Cardiac muscle cell (in vitro differentiated cells and primary cell): ENCODE results near the gene CEP135. TPM values are rescaled to one million over a fixed set of nuclear protein-coding genes. Genes with fewer than 3 reads are reported as not detected.

Experiments
- DNase-seq, 2 donors: peaks; one replicate each; pipeline versions ENCODE4 v3.0.0 to v3.0.0-alpha.2; 2010 to 2017; ENCODE audit warnings: low read depth in 1 of 2, low spot score in 1 of 2
- H3K27ac ChIP-seq: fragments of 200-600 bp; sonication (generic); 2 replicates; pipeline ENCODE4 v1.5.1; 2016
- H3K27me3 ChIP-seq: fragments of 200-600 bp; sonication (generic); 2 replicates; pipeline ENCODE4 v1.6.0; 2016; ENCODE audit warnings: control low read depth
- H3K36me3 ChIP-seq: fragments of 200-600 bp; sonication (generic); 2 replicates; pipeline ENCODE4 v1.5.1; 2016; ENCODE audit warnings: control low read depth
- H3K4me1 ChIP-seq: fragments of 200-600 bp; sonication (generic); 2 replicates; pipeline ENCODE4 v1.8.1; 2017; ENCODE audit warnings: low read depth, mild to moderate bottlenecking, mixed run types
- H3K4me3 ChIP-seq: fragments of 200-600 bp; sonication (generic); 2 replicates; pipeline ENCODE4 v1.5.1; 2016; ENCODE audit warnings: mild to moderate bottlenecking
- H3K9me3 ChIP-seq: fragments of 200-600 bp; sonication (generic); 2 replicates; pipeline ENCODE4 v1.5.1; 2017; ENCODE audit warnings: low read depth, mild to moderate bottlenecking, control low read depth
- CTCF ChIP-seq: IDR thresholded peaks from 2 replicates; pipeline ENCODE4 v1.5.1; 2012; ENCODE audit warnings: low read depth, mild to moderate bottlenecking, low read length
- polyA plus RNA-seq: library from polyadenylated mRNA; unstranded; fragments of >200 nt; fragmentation: Nextera tagmentation; extraction: Ambion mirVana; gene quantifications from 2 replicates; pipeline ENCODE4 v1.2.1, GENCODE V29; 2016
- total RNA-seq: library from RNA; depleted of rRNA; stranded (reverse); fragments of >200 nt; gene quantifications from 2 replicates; pipeline ENCODE4 v1.2.3, GENCODE V29; 2016

Gene CEP135
- total and polyA plus RNA-seq, 2 experiments from 2014 or later: 4.4 to 5.5 TPM

GRCh38 chr4:56048383-56048701 is 99.6 kb downstream of the CEP135 start:
- Histone ChIP-seq H3K9me3 (no peaks in the 10 kb centered on the region), H3K27me3 (no peaks in the 10 kb centered on the region), H3K27ac (no peak overlapping the region), H3K4me3 (peak overlapping the region; percentile 78), H3K36me3 (no peaks in the 10 kb centered on the region), H3K4me1 (no peaks in the 10 kb centered on the region)
- DNase-seq: peak in 1 of 2 donors; percentile 22
- no peak for TF ChIP-seq CTCF

GRCh38 chr4:56048702-56049431 is 100.1 kb downstream of the CEP135 start:
- peak overlapping the region; percentile 78 for H3K4me3 ChIP-seq
- DNase-seq: peak; percentile 77 to 86
- H3K27me3 ChIP-seq: no peaks in the 10 kb centered on the region
- H3K9me3 ChIP-seq: no peaks in the 10 kb centered on the region
- H3K27ac ChIP-seq: peak overlapping the region; percentile 15
- TF ChIP-seq CTCF: peak; percentile 37
- no peaks in the 10 kb centered on the region for H3K36me3 ChIP-seq
- H3K4me1 ChIP-seq: no peaks in the 10 kb centered on the region

DNA sequence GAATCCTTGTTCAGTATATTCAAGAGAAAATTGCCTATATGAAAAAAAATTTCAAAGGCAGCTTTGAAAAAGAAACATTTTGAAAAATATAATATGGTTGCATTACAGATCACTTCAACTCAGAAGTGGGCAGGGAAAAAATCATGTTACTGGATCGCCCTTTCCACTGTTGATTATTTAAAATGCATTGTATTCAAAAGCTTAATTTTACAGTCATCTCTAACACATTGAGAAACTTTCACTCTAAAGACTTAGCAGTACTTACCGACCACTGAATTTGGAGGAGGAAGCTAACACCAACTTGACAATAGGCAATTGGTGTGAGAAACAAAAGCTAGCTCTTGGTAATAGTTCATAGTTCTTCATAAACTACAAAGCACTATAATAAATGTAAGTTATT is 101.9 kb downstream of the CEP135 start:
- Histone ChIP-seq H3K27ac (no peak overlapping the region), H3K9me3 (no peaks in the 10 kb centered on the region), H3K4me1 (no peaks in the 10 kb centered on the region), H3K27me3 (no peaks in the 10 kb centered on the region), H3K4me3 (peak overlapping the region; percentile 78), H3K36me3 (no peaks in the 10 kb centered on the region)
- no peak for DNase-seq
- TF ChIP-seq CTCF: no peak

- Histone ChIP-seq H3K27me3 (no peaks in the 10 kb centered on the region), H3K9me3 (no peaks in the 10 kb centered on the region), H3K27ac (no peak overlapping the region), H3K36me3 (no peaks in the 10 kb centered on the region), H3K4me1 (peaks cover 2% of the 10 kb centered on the region), H3K4me3 (no peak overlapping the region)
- no peak for DNase-seq
- TF ChIP-seq CTCF: no peak
Measured at GRCh38 chr4:56051029-56051709, 102.4 kb downstream of the CEP135 start.

GRCh38 chr4:56051710-56052075 is 102.9 kb downstream of the CEP135 start:
- Histone ChIP-seq H3K9me3 (no peaks in the 10 kb centered on the region), H3K27me3 (no peaks in the 10 kb centered on the region), H3K4me1 (peaks cover 3% of the 10 kb centered on the region), H3K27ac (no peak overlapping the region), H3K36me3 (no peaks in the 10 kb centered on the region), H3K4me3 (no peak overlapping the region)
- TF ChIP-seq CTCF: no peak
- no peak for DNase-seq
